Lower leg skin (tissue), 3 donors: Measurements from ENCODE around the gene ADGRL3.

ENCODE experiments used
- POLR2A ChIP-seq, 2 donors: fragments of 450-650 bp; IDR thresholded peaks; one replicate each; pipeline ENCODE4 v1.6.1; 2016 to 2017; ENCODE audit warnings: antibody characterized with exemption in 2 of 2, mild to moderate bottlenecking in 1 of 2, moderate library complexity in 1 of 2
- TF ChIP-seq, protein P1 (sequence below), 3 donors: fragments of 450-650 bp; IDR thresholded peaks; one replicate each; pipeline ENCODE4 v1.5.1; 2016; ENCODE audit warnings: antibody characterized with exemption in 3 of 3, mild to moderate bottlenecking in 3 of 3, moderate library complexity in 2 of 3

DNA sequence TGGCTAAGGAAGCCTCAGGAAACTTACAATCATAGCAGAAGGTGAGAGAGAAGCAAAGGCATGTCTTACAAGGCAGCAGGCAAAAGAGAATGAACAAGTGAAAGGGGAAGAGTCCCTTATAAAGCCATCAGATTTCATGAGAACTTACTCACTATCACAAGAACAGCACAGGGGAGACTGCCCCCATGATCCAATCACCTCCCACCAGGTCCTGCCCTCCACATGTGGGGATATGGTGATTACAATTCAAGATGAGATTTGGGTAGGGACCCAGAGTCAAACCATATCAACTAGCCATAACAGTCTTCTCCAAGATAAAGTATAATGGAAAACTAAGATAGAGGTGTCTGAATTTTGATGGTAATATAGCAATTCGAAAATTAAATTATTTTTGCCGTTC lies 534.3 kb downstream of the ADGRL3 start:
- no peak for TF ChIP-seq POLR2A (IDR thresholded peaks at IDR 0.05)
- TF ChIP-seq, protein P1, sequence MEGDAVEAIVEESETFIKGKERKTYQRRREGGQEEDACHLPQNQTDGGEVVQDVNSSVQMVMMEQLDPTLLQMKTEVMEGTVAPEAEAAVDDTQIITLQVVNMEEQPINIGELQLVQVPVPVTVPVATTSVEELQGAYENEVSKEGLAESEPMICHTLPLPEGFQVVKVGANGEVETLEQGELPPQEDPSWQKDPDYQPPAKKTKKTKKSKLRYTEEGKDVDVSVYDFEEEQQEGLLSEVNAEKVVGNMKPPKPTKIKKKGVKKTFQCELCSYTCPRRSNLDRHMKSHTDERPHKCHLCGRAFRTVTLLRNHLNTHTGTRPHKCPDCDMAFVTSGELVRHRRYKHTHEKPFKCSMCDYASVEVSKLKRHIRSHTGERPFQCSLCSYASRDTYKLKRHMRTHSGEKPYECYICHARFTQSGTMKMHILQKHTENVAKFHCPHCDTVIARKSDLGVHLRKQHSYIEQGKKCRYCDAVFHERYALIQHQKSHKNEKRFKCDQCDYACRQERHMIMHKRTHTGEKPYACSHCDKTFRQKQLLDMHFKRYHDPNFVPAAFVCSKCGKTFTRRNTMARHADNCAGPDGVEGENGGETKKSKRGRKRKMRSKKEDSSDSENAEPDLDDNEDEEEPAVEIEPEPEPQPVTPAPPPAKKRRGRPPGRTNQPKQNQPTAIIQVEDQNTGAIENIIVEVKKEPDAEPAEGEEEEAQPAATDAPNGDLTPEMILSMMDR (IDR thresholded peaks at IDR 0.05): no peak
